Osteoblast (primary cell): ENCODE data around the gene SOD3. TPM values are rescaled to one million over a fixed set of nuclear protein-coding genes. Genes with fewer than 3 reads are reported as not detected.

Experiments used
- DNase-seq: peaks from one replicate; pipeline ENCODE4 v3.0.0; 2011; ENCODE audit warnings: low spot score, mixed read lengths; ENCODE audit not compliant: insufficient read length; ENCODE audit errors: missing footprints
- H2AFZ ChIP-seq: 2 replicates; pipeline ENCODE4 v1.6.0; 2011; ENCODE audit warnings: mild to moderate bottlenecking, low read length
- H3K27ac ChIP-seq: 2 replicates; pipeline ENCODE4 v1.5.1; 2011; ENCODE audit warnings: mild to moderate bottlenecking, low read depth, low read length, moderate library complexity
- H3K27me3 ChIP-seq: 2 replicates; pipeline ENCODE4 v1.6.0; 2012; ENCODE audit warnings: mild to moderate bottlenecking, control low read depth, inconsistent platforms, low read length, moderate library complexity; ENCODE audit not compliant: insufficient read depth
- H3K36me3 ChIP-seq: 2 replicates; pipeline ENCODE4 v1.5.1; 2011; ENCODE audit warnings: mild to moderate bottlenecking, low read length, control low read depth, moderate library complexity; ENCODE audit not compliant: insufficient read depth
- H3K4me1 ChIP-seq: 2 replicates; pipeline ENCODE4 v1.5.1; 2011; ENCODE audit warnings: mild to moderate bottlenecking, low read length, control low read depth, moderate library complexity; ENCODE audit not compliant: insufficient read depth
- H3K4me2 ChIP-seq: 2 replicates; pipeline ENCODE4 v1.6.0; 2011; ENCODE audit warnings: mild to moderate bottlenecking, low read length; ENCODE audit not compliant: insufficient read depth
- H3K4me3 ChIP-seq: fragments of 200-600 bp; sonication (generic); 3 replicates; pipeline ENCODE4 v1.5.1; 2012; ENCODE audit warnings: mild to moderate bottlenecking, low read length, inconsistent platforms; ENCODE audit not compliant: insufficient read depth
- H3K79me2 ChIP-seq: 2 replicates; pipeline ENCODE4 v1.6.0; 2012; ENCODE audit warnings: mild to moderate bottlenecking, low read length, control low read depth, inconsistent platforms; ENCODE audit not compliant: insufficient read depth
- H3K9me3 ChIP-seq: 2 replicates; pipeline ENCODE4 v1.5.1; 2011; ENCODE audit warnings: low read depth, low read length, control low read depth
- H4K20me1 ChIP-seq: 2 replicates; pipeline ENCODE4 v1.6.0; 2012; ENCODE audit warnings: mild to moderate bottlenecking, low read length, control low read depth; ENCODE audit not compliant: insufficient read depth
- CTCF ChIP-seq: IDR thresholded peaks from 2 replicates; pipeline ENCODE4 v1.5.1; 2011; ENCODE audit warnings: mild to moderate bottlenecking, low read depth, low read length, moderate library complexity; ENCODE audit errors: extremely low read depth
- total RNA-seq: library from RNA; depleted of rRNA; stranded (reverse); fragments of >200 nt; gene quantifications from 2 replicates; pipeline ENCODE4 v1.2.3, GENCODE V29; 2012

Gene SOD3
- total RNA-seq, 1 donor: 4.3 TPM

- no peak for TF ChIP-seq CTCF
- H3K4me1 ChIP-seq: peaks cover 26% of the 10 kb centered on the region
- H3K4me2 ChIP-seq: no peak overlapping the region
Measured at GRCh38 chr4:24799196-24799543, 3.8 kb downstream of the SOD3 start.

GRCh38 chr4:24799544-24800324, 4.4 kb downstream of the SOD3 start:
- Histone ChIP-seq H3K27me3 (peaks cover 6% of the 10 kb centered on the region), H3K9me3 (no peaks in the 10 kb centered on the region), H3K79me2 (no peaks in the 10 kb centered on the region), H3K4me3 (no peak overlapping the region), H3K27ac (no peak overlapping the region), H2AFZ (no peak overlapping the region), H4K20me1 (no peaks in the 10 kb centered on the region), H3K4me1 (peaks cover 20% of the 10 kb centered on the region), H3K4me2 (peak overlapping the region; percentile 27), H3K36me3 (no peaks in the 10 kb centered on the region)
- DNase-seq: peak; percentile 68
- TF ChIP-seq CTCF: no peak

More at GRCh38 chr4:24799196-24799543, 3.8 kb downstream of the SOD3 start:
- Histone ChIP-seq H3K4me3 (no peak overlapping the region), H3K27me3 (peaks cover 6% of the 10 kb centered on the region), H4K20me1 (no peaks in the 10 kb centered on the region), H3K27ac (no peak overlapping the region), H3K9me3 (no peaks in the 10 kb centered on the region), H2AFZ (no peak overlapping the region), H3K79me2 (no peaks in the 10 kb centered on the region), H3K36me3 (no peaks in the 10 kb centered on the region)
- DNase-seq: peak; percentile 71

GRCh38 chr4:24800325-24800895, 5.0 kb downstream of the SOD3 start:
- H3K4me1 ChIP-seq: peaks cover 16% of the 10 kb centered on the region
- H3K9me3 ChIP-seq: no peaks in the 10 kb centered on the region
- peak overlapping the region; percentile 50 for H3K4me3 ChIP-seq
- no peak for TF ChIP-seq CTCF
- H4K20me1 ChIP-seq: no peaks in the 10 kb centered on the region
- no peak overlapping the region for H3K27ac ChIP-seq
- H2AFZ ChIP-seq: peak overlapping the region; percentile 51
- peaks cover 6% of the 10 kb centered on the region for H3K27me3 ChIP-seq
- peak overlapping the region; percentile 27 for H3K4me2 ChIP-seq
- no peaks in the 10 kb centered on the region for H3K36me3 ChIP-seq
- peak; percentile 85 for DNase-seq
- no peaks in the 10 kb centered on the region for H3K79me2 ChIP-seq

- Histone ChIP-seq H2AFZ (no peak overlapping the region), H3K4me3 (peak overlapping the region; percentile 50), H3K4me1 (peaks cover 10% of the 10 kb centered on the region), H3K79me2 (no peaks in the 10 kb centered on the region), H3K9me3 (no peaks in the 10 kb centered on the region), H3K27ac (no peak overlapping the region), H4K20me1 (no peaks in the 10 kb centered on the region), H3K36me3 (no peaks in the 10 kb centered on the region), H3K27me3 (peaks cover 6% of the 10 kb centered on the region), H3K4me2 (peak overlapping the region; percentile 27)
- no peak for TF ChIP-seq CTCF
- peak; percentile 75 for DNase-seq
Measured at GRCh38 chr4:24801136-24801855, 5.9 kb downstream of the SOD3 start.
